Pancreas (tissue), 10 donors: Measurements from ENCODE around the gene POLR3E. TPM values are rescaled to one million over a fixed set of nuclear protein-coding genes. Genes with fewer than 3 reads are reported as not detected.
A peak's percentile ranks its signal among the peaks of the same experiment; 100 is the strongest.

Experiments
- ATAC-seq, 4 donors: fragments of 200-7000 bp; cut with Tn5 transposase; one replicate each; pipeline versions ENCODE4 v1.8.0 to v1.9.1; 2020; ENCODE audit warnings: mild to moderate bottlenecking in 4 of 4, moderate library complexity in 4 of 4
- DNase-seq, 6 donors: peaks; one replicate each; pipeline ENCODE4 v3.0.0-alpha.2; 2020
- FAIRE-seq: peaks from 2 replicates; lab custom pipeline; 2012; peaks lifted over from hg19 to GRCh38; lab: Jason Lieb, UNC
- H3K27ac ChIP-seq, 4 donors: fragments of 200-600 bp; sonication (generic); 1 replicate in 3 of 4; 2 replicates in 1 of 4; pipeline versions ENCODE4 v1.5.0 to v1.8.0; 2020
- H3K27me3 ChIP-seq, 4 donors: fragments of 200-600 bp; one replicate each; pipeline ENCODE4 v1.8.0; 2021
- H3K36me3 ChIP-seq, 3 donors: fragments of 200-600 bp; sonication (generic) in 1 of 3; one replicate each; pipeline versions ENCODE4 v1.5.0 to v1.8.0; 2020 to 2021
- H3K4me1 ChIP-seq, 3 donors: fragments of 200-600 bp; one replicate each; pipeline ENCODE4 v1.8.0; 2021
- H3K4me3 ChIP-seq, 4 donors: fragments of 200-600 bp; sonication (generic) in 2 of 4; one replicate each; pipeline versions ENCODE4 v1.5.0 to v1.8.0; 2020 to 2021
- H3K9me3 ChIP-seq, 4 donors: fragments of 200-600 bp; one replicate each; pipeline ENCODE4 v1.8.0; 2021
- WGBS, 2 donors: extraction: QIAGEN DNeasy Blood & Tissue Kit; methylation state at CpG; one replicate each; pipeline ENCODE4 v1.1.7; 2013; 5-methylcytosine and 5-hydroxymethylcytosine counted together
- intact Hi-C, 3 donors: fragments of 100-400 bp; cut with DNase I; formaldehyde crosslinking; loops; one replicate each; pipeline versions ENCODE4 v1.11.1 to v1.14.2; 2022
- polyA plus RNA-seq, 2 donors: library from polyadenylated mRNA; stranded (reverse); fragments of 200-250 nt; gene quantifications; one replicate each; pipeline ENCODE4 v1.2.3, GENCODE V29; 2013
- total RNA-seq, 6 donors: library from RNA; stranded (reverse); fragmentation: NEBNext Ultra II Directional in 4 of 6; extraction: Animal tissue kit (Norgen Biotek cat#: 25700) in 4 of 6; gene quantifications; one replicate each; pipeline versions ENCODE4 v1.2.1 to v1.2.4, GENCODE V29; 2021 to 2023
- TF ChIP-seq, protein P1 (sequence below), 4 donors: fragments of 200-600 bp; sonication (generic) in 3 of 4; IDR thresholded peaks; one replicate each; pipeline versions ENCODE4 v1.5.0 to v1.8.0; 2021; ENCODE audit warnings: antibody characterized with exemption in 4 of 4
- donor health status: healthy with polysubstance abuse.
- donor health status: DM: no; HTN: no; CAD: no; lungs with moderate emphysema.
- donor health status: DM: no; HTN: no; CAD: no.
- donor health status: control.
- donor health status: control.
- donor health status: Bipolar disorder and iron deficiency.
- donor health status: DM: yes; HTN: yes; CAD: no.
- donor health status: DM: no; HTN: no; CAD: no.
- donor health status: DM: no; HTN: no; CAD: no.
- donor health status: DM: yes; HTN: yes; CAD: no.

The POLR3E gene
- total and polyA plus RNA-seq, 8 donors: 26.3 to 38.3 (median 30.5) TPM

GRCh38 chr16:22265351-22265750 is 31.9 kb upstream of the POLR3E start:
- no peak overlapping the region for H3K4me3 ChIP-seq
- FAIRE-seq: no peak
- H3K9me3 ChIP-seq: no peaks in the 10 kb centered on the region
- WGBS, 2 donors: 90 to 92% methylated on average over 5 of the region's 5 CpGs
- DNase-seq: no peak
- H3K27me3 ChIP-seq: no peaks in the 10 kb centered on the region
- ATAC-seq: no peak
- TF ChIP-seq, protein P1, sequence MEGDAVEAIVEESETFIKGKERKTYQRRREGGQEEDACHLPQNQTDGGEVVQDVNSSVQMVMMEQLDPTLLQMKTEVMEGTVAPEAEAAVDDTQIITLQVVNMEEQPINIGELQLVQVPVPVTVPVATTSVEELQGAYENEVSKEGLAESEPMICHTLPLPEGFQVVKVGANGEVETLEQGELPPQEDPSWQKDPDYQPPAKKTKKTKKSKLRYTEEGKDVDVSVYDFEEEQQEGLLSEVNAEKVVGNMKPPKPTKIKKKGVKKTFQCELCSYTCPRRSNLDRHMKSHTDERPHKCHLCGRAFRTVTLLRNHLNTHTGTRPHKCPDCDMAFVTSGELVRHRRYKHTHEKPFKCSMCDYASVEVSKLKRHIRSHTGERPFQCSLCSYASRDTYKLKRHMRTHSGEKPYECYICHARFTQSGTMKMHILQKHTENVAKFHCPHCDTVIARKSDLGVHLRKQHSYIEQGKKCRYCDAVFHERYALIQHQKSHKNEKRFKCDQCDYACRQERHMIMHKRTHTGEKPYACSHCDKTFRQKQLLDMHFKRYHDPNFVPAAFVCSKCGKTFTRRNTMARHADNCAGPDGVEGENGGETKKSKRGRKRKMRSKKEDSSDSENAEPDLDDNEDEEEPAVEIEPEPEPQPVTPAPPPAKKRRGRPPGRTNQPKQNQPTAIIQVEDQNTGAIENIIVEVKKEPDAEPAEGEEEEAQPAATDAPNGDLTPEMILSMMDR (IDR thresholded peaks at IDR 0.05): no peak
- intact Hi-C loops: no loop called here
- no peaks in the 10 kb centered on the region for H3K4me1 ChIP-seq
- no peak overlapping the region for H3K27ac ChIP-seq
- H3K36me3 ChIP-seq: peaks cover 0 to 52% (median 17%) of the 10 kb centered on the region in 3 donors

GRCh38 chr16:22266546-22266945 is 30.7 kb upstream of the POLR3E start:
- intact Hi-C loops: no loop called here
- Histone ChIP-seq H3K4me3 (no peak overlapping the region), H3K9me3 (no peaks in the 10 kb centered on the region), H3K27ac (no peak overlapping the region), H3K4me1 (no peaks in the 10 kb centered on the region), H3K27me3 (no peaks in the 10 kb centered on the region), H3K36me3 (peaks cover 0 to 55% (median 11%) of the 10 kb centered on the region in 3 donors)
- ATAC-seq: no peak
- TF ChIP-seq, protein P1 (IDR thresholded peaks at IDR 0.05): no peak
- no peak for DNase-seq
- 95 to 97% methylated on average over 18 to 19 of the region's 19 CpGs for WGBS, 2 donors
- no peak for FAIRE-seq

DNA sequence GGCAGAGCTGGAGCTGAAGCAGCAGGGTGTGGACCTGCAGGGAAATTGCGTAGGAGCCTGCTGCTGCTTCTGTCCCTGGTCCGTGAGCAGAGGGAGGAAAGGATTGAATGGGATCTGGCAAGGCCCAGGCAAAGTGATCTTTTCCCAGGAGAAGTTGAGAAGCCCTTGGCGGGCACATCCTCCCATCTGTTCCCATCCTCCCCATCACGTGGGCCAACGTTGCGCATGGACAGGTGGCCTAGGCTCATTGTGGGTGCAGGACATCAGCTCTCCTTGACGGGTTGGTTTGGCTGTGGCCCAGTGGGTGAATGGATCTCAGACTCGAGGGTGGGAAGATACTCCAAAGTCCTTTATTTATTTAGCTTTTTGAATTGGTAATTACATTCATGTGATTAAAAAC is 29.4 kb upstream of the POLR3E start:
- H3K36me3 ChIP-seq: peaks cover 0 to 58% (median 11%) of the 10 kb centered on the region in 3 donors
- no peak overlapping the region for H3K4me3 ChIP-seq
- WGBS, 2 donors: 84 to 88% methylated on average over 8 of the region's 8 CpGs
- no peaks in the 10 kb centered on the region for H3K9me3 ChIP-seq
- H3K27me3 ChIP-seq: no peaks in the 10 kb centered on the region
- FAIRE-seq (no peak), DNase-seq (no peak), ATAC-seq (no peak)
- intact Hi-C loops: no loop called here
- TF ChIP-seq, protein P1 (IDR thresholded peaks at IDR 0.05): no peak
- no peak overlapping the region for H3K27ac ChIP-seq
- H3K4me1 ChIP-seq: no peaks in the 10 kb centered on the region

DNA sequence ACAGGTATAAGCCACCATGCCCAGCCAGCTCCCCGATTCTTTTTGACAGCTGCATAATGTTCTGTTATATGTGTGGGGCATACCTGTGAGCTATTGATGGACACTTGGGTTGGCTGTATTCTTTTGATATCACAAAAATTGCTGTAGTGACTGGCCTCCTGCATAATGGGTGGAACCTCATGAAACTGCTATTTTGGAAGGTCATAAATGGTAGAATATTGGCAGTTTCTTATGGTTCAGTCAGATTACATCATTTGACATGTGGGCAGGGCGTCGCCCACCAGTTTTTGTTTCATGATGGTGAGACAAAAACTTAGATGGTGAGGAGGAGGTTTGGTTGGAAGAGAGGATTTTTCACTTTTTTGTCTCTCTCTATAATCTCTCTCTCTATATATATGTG is 26.7 kb upstream of the POLR3E start:
- H3K36me3 ChIP-seq: peaks cover 0 to 66% (median 17%) of the 10 kb centered on the region in 3 donors
- H3K9me3 ChIP-seq: no peaks in the 10 kb centered on the region
- WGBS, 2 donors: 92 to 97% methylated on average over 3 of the region's 3 CpGs
- TF ChIP-seq, protein P1 (IDR thresholded peaks at IDR 0.05): no peak
- H3K27me3 ChIP-seq: no peaks in the 10 kb centered on the region
- no peak overlapping the region for H3K27ac ChIP-seq
- no peak for FAIRE-seq
- no peaks in the 10 kb centered on the region for H3K4me1 ChIP-seq
- H3K4me3 ChIP-seq: no peak overlapping the region
- no peak for DNase-seq
- ATAC-seq: no peak
- intact Hi-C loops: loop anchor here in 1 of 3 donors (10.0 kb wide), 1 partner anchor 46 kb away; no protein-coding TSS in a partner anchor

DNA sequence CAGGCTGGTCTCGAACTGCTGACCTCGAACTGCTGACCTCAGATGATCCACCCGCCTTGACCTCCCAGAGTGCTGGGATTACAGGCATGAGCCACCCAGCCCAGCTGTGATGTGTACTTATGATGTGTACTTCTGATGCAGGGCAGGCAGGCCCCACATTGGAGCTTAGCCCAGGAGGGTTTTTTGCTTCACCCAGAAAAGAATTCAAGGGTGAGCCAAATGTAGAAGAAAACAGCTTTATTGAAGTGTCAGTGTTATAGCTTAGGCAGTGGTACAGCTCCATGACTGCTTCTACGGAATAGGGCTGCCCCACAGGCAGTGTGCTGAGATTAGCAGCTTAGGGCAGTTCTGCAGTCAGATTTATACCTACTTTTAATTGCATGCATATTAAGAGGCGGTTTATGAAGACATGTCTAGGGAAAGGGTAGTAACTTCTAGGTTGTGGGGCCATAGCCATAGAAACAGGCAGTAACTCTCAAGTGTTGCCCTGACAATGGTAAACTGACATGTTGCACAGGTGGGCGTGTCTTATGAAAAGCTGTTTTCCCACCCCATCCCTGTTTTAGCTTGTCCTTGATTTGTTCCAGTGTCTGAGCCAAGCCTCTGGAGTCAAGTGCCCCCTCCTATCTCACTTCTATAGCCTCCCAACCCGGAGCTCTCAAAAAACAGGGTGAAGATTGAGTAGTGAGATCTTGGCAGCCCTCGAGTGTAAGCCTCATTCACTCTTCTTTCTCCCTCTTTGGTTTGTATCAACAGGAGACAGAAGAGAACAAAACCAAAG is 24.1 kb upstream of the POLR3E start:
- peak in 2 of 4 donors; percentile 11 to 35 for ATAC-seq
- no peaks in the 10 kb centered on the region for H3K4me1 ChIP-seq

More for the DNA sequence above, 24.1 kb upstream of the POLR3E start:
- WGBS, 2 donors: 80 to 88% methylated on average over 8 of the region's 8 CpGs
- intact Hi-C loops: loop anchor here in 1 of 3 donors (10.0 kb wide), 1 partner anchor 48 kb away; no protein-coding TSS in a partner anchor
- DNase-seq (no peak), FAIRE-seq (no peak)
- TF ChIP-seq, protein P1 (IDR thresholded peaks at IDR 0.05): no peak
- H3K4me3 ChIP-seq: no peak overlapping the region
- peaks cover 0 to 61% (median 10%) of the 10 kb centered on the region in 3 donors for H3K36me3 ChIP-seq
- no peak overlapping the region for H3K27ac ChIP-seq
- no peaks in the 10 kb centered on the region for H3K9me3 ChIP-seq
- no peaks in the 10 kb centered on the region for H3K27me3 ChIP-seq
